HG02884 (cell line): ENCODE results near the gene OGFR.

ENCODE experiments used
- ATAC-seq: cut with Tn5 transposase; IDR thresholded peaks from one replicate; pipeline ENCODE4 v1.9.1; 2021; ENCODE audit warnings: mild to moderate bottlenecking, moderate library complexity; ENCODE audit not compliant: unreplicated experiment

Gene OGFR

DNA sequence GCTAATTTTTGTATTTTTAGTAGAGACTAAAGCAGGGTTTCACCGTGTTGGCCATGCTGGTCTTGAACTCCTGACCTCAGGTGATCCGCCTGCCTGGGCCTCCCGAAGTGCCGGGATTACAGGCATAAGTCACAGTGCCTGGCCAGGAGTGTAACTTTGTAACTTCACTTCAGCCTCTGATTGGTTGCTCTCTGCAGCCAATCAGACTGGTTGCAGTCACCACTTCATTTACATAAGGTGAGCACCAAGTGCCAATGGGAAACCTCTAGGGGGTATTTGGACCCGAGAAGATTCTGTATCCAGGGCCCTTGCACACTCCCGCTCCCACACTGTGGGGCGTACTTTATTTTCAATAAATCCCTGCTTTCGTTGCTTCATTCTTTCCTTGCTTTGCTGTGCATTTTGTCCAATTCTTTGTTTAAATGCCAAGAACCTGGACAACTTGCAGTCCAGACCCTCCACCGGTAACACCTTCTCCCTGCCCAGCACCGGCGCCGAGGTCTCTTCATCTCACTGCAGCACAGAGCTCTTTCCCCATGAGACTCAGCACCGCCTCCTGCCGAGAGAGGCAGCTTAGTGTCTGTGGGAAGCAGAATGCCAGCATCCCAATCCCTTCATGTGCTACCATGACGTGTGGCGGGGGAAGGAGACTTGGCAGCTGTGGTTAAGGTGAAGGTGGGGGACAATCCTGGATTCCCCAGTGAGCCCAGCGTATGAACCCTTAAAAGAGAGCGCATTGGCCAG lies 22.3 kb upstream of the OGFR start:
- ATAC-seq = no peak

DNA sequence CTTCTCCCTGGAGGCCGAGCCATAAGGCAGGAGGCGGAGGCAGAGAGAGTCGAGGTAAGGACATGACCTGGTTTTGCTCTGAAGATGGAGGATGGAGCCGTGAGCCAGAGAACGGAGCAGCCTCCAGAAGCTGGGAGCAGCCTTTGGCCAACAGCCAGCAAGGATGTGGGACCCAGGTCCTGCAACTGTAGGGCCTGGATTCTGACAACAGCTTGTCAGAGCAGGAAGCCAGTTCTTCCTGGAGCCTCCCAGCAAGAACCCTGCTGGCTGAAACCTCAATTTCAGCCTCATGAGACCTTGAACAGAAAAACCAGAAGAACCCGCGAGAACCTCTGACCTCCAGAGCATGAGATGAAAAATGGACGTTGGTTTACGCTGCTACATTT lies 21.7 kb upstream of the OGFR start:
- no peak for ATAC-seq

DNA sequence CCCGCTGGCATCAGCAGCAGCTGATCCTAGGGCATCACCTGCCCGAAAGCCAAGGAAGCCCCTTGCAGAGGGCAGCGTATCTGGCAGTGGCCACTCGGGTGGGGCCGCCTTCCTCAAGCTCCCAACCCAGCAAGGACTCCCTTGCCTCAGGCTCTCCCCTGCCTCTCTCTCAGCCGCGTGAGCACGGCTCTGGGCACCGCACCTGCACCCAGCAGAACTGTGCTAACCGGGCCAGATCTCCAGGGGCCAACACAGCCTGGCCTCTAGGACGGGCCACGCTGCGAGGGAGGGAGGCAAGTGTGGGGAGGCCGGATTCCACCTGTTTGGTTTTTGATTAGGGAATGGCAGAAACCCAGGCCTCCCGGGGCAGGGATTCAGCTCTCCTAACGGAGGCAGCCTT lies 20.1 kb upstream of the OGFR start:
- ATAC-seq = no peak

DNA sequence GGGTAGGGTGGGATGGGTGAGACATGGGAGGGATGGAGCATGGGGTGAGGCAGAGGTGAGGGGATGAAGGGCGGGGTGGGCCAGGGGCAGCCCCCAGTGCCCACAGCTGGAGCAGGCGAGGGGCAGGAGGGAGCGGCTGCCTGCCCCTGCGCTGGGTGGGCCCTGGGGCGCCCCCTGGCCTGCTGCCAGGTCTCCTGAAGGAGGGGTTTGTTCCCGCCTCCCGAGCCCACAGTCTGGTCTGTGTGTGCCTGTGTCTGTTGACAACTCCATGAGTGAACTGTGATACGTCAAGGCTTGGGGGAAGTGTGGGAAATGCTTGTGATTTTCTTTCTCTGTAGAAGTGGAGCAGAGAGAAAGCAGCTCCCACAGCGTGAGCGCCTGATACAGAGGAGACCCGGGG lies 19.2 kb upstream of the OGFR start:
- ATAC-seq = no peak

DNA sequence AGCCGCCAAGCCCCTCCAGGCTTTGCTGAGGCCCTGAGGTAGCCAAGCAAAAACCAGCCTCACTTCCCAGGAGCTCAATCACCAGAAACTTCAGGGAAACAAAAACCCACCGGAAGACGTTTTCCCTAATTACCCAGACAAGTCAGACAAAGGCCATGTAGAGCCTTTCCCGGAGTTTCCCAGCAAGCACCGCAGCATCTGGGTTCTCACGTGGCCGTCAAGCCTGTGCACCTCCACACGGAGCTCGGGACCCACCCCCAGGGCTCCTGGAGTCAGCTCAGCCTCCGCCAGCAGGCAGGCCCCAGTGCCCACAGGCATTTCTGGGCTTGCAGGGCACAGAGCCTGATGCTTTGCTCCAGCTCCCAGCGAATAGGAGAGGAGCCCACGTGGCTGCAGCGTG lies 18.5 kb upstream of the OGFR start:
- ATAC-seq = no peak

DNA sequence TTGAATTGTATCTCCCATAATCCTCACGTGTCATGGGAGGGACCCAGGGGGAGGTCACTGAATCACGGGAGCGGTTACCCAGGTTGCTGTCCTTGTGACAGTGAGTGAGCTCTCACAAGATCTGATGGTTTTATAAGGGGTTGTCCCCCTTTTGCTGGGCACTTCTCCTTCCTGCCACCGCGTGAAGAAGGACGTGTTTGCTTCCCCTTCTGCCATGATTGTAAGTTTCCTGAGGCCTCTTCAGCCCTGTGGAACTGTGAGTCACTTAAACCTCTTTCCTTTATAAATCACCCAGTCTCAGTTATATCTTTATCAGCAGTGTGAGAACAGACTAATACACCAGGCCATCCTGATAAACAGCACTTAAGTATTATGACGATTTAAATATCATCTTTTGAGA lies 17.3 kb upstream of the OGFR start:
- ATAC-seq = no peak

DNA sequence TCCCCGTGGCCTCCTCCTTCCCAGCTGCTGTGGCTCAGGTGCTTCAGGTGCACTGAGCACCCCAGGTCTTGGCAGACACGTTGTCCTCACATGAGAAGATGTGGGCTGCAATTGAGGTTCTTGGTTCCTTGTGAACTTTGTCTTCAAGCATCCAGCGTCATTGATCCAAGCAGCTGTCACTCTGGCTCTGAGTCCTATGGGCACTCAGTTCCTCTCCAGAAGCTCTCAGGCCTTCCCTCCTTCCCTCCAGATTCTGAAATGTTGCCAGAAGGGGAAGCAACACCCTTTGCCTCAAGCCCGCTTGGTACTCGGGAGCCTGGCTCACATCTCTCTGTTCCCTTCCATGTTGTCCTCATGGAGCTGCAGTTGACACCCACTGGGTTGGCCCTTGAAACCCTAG lies 16.8 kb upstream of the OGFR start:
- no peak for ATAC-seq

DNA sequence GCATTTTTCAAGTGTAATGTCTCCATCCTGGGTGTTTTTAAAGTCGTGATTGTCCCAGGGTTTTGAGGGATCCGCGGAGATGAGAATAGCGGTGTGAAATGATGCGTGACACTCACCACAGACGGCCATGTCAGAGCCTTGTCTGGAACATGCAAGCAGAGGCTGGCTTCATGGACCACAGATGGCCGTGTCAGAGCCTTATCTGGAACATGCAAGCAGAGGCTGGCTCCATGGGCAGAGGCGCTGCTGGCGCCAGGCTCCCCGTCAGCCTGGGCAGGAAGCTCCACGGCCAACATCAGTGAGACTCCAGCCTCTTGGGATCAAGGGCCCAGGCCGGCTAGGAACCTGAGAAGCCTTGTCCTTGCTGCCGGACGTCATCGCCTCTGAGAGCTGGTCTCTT lies 16.0 kb upstream of the OGFR start:
- no peak for ATAC-seq

DNA sequence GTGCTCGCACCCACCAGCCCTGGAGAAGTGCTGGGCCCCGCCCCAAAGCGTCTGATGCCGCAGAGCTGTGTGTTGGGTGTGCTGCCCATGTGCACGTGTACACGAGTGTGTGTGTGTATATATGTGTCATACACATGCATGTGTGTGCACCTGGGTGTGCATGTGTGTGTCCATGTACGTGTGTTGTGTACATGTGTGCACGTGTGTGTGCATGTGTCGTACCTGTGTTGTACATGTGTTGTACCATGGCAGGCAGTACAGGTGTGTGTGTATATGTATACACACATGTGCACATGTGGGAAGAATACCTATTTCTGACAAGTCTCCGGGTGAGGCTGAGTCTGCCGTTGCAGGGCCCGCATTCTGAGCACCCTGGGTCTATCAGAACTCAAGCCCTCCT lies 14.6 kb upstream of the OGFR start:
- ATAC-seq = no peak

DNA sequence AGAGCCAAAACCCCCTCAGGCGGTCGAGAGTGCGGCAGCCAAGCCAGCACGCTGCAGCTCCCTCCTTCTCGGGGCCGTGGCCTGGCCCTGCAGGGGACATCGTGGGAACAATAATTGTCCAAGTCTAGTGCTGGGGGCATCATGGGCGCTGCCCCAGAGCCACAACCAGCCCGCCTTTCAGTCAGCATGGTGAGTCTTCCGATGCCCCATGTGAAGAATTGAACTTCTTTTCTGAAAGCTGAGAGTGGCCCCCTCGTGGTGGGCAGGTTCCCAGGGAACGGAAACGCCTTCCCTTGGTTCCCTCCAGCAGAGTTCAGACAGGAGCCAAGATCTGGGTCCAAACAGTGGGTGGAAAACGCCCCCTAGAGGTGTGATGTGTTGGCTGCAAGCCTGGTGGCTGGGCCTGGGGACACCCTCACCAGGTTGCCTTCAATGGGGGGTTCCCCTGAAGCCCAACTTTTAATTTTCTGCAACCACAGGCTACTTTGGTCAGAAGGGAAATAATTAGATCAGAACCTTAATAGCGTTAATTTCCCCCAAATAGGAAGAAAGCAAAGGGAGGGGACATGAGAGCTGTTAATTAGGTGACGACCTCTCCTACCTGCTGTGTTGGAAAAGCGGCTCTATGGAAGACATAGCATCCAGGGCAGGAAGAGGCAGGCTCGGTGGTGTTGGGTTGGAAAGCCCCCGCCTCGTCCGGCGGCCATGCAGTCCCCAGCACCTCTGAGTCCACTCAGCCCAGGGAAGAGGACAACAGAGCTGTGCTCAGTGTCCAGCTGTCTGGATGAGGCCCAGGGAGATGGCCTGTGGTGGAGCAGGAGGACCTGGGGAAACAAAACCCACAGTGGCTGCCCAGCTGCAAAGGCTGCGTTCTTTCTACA lies 13.1 kb upstream of the OGFR start:
- no peak for ATAC-seq

DNA sequence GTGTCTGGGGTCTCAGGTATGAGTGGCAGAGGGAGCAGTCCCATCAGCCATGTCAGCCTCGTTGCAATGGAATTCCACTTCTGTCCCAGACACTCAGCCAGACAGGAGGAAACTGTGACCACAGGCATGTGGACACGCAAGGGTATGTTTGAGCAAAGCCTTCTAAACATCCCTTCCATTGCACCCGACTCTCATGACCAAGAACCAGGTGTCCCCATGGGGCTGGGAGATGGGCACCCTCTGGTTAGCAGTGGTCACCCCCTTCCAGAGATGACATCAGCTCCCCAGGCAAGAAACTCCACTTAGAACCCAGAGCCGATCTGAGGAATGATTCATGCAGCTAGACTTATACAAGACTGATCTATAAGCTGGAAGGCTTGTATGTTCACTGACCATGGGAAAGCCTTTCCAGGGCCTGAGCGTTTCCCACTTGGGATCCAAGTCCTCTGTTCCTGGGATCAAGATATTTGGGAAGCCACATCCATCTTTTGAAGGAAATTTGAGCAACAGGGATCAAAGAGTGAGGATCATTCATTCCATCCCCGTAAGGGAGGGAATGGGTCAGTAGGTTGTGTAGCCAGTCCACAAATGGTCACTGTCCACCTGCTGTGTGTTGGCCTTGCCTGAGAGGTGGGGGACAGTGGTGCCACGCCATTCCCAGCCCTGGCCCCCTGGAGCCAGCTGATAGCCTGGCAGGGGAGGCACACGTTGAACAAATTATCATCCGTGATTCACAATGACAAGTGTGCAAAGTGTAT lies 12.3 kb upstream of the OGFR start:
- ATAC-seq = no peak

DNA sequence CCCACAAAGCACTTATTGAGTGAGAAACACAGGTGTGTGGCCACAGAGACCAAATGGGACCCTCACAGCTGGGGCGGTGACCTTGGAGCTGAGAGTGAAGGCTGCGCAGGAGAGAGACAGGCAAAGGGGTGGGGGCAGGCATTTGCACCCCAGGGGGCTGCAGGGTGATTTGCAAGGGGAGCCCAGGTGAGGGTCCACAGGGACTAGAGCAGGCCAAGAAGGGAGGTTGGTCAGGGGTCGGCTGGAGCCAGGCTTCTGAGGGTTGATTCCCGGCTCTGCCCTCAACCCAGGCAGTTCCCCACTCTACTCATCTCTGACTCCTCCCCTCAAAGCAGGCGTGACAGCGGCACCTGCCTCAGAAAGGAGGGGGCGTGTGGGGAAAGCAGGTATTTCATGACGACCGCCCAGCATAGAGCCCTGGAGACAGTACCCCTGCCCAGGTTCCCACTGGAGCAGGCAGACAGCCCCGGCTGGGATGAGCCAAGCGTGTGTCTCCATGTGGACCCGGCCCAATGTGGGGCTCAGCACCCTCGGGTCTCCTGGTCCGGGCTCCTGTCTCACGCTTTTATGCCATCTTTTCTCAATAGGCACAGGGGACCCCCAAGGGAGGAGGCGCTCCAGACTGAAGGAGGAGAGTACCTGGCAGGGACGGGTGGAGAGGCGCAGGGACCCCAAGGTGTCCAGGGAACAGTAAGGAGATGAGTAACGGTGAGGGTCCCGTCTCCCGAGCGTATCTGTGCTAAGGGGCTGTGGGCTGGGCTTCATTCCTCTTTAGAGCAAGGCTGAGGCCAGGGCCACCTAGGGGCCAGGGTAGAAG lies 11.5 kb upstream of the OGFR start:
- ATAC-seq = no peak

DNA sequence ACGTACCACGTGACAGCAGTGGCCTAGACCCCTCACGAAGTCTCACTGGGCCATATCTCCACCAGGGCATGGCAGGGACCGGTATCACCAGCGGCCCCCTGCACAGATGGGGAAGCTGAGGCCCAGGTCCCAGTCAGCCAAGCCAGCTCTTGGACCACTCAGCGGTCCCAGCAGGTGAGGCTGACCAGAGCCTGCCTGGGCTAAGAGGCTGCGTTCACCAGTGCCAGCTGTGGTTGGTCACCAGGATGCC lies 11.0 kb upstream of the OGFR start:
- ATAC-seq = no peak

DNA sequence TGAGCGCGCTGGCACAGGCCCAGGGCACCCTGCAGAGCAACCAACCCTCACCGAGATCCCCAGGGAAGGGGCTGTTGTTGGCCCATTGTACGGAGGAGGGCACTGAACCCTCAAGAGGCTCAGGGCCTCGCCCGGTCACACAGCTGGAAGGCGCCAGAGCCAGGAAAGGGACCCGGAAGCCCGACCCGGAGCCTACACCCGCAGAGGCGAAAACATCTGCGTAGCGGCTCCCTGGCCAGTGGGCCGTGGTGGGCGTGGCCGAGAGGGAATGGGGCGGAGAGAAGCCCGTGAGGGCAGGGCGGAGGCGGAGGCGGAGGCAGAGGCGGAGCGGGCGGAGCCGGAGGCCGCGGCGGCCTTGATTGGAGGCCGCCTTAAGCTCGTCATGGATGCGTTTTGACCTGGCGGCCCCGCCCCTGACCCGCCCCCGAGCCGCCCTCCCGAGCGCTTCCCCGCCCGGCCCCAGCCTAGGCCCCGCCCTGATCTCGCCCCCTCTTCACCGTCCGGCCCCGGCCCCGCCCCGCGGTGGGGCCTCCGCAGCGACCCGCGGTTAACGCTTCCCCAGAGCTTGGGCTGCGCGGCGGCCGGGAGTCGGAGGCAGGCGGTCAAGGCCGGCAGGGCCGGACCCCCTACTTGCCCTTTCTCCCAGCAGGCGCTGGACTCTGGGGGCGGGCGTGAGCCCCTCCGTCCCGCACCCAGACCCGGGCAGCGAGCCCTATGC lies 10.5 kb upstream of the OGFR start:
- ATAC-seq = peak; percentile 60

DNA sequence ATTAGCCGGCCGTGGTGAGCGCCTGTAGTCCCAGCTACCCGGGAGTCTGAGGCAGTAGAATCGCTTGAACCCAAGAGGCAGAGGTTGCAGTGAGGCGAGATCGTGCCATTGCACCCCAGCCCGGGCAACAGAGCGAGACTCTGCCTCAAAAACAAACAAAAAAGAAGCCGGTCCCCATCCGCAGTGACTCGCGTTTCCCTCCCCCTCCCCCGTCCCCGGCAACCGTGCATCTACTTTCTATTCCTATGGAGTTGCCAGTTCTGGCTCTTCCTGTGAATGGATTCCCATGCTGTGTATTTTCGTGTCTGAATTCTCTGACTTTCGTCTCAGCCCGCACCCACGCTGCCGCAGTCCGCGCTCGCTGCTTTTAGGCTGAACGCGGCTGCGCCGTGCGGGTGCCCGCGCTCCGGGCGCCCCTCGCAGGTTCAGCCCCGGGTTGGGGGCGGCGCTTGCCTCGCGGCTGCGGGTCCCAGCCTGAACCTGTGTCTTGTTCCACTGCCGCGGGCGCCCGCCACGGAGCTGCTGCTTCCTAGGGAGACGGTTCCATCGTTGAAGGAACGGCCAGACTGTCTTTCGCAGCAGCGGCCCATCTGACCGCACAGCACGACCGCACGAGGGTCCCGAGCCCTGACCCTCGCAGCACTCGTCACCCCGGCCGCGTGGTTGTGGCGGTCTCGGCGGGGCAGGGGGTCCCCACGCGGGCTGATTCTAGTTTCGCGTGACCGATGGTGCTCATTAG lies 9.4 kb upstream of the OGFR start:
- ATAC-seq = no peak

DNA sequence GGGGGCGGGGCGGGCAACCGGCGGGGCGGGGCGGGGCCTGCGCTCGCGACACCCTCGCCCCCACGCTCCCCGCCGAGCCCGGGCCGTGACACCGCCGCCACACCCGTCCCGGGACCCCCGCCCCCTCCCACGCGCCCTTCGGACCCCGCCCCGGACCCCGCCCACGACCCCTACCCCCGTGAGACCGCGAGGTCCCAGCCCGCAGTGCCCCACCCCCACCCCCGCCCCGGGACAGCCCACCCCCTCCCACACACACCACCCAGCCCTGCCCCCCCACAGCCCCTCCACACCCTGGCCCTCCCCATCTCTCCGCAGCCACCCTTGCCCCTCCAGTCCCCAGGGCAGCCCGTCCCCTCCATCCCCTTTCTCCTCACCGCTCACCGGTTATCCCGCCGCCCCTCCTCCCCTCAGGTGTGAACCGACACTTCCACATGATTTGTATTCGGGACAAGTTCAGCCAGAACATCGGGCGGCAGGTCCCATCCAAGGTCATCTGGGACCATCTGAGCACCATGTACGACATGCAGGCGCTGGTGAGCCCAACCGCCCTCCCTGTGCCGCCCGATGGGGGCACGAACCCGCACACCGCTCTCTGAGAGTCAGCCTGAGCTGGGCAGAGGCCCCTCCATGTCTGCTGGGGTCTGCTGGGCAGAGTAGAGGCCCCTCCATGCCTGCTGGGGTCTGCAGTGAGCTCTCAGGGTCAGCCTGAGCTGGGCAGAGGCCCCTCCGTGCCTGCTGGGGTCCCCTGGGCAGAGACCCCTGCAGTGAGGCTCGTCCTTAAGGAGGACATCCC lies 7.7 kb upstream of the OGFR start:
- peak; percentile 11 for ATAC-seq

DNA sequence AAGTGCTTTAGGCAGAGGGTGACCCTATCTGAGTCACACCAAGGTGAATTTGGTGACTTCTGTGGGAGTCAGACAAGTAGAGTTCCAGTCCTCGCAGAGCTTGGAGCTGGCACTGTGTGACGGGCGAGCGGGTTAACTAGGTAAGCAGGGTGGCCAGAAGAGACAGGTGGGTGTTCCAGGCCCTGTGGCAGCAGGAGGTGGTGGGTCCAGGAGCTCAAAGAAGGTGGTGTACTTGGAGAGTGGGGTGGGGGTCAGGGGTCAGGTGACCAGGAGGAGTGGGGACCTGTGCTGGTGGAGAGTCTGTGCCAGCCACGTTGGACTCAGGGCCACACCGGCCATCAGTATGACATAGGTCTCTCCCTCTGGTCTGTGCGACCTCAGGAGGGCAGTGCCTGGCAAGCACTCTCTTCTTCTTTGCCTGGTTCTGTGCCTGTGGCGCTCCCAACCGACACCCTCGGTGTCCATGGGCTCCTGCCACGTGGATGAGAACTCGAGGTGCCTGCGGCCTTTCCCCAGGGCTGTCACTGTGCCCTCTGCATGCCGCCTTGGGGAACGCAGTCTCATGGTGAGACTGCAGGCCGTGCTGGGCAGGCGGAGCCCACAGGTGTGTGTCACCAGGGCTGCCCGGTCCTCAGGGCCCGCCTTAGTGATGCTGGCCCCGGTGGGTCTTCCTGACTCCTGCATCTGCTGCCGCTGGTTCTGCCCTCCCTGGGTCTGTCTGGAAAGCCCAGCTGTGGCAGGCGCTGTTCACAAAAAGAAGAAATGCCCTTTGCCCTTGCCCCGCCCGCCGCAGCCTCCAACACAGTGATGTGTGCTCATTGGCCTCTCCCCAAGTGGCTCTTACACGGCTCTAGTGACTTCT lies 6.7 kb upstream of the OGFR start:
- ATAC-seq = no peak

DNA sequence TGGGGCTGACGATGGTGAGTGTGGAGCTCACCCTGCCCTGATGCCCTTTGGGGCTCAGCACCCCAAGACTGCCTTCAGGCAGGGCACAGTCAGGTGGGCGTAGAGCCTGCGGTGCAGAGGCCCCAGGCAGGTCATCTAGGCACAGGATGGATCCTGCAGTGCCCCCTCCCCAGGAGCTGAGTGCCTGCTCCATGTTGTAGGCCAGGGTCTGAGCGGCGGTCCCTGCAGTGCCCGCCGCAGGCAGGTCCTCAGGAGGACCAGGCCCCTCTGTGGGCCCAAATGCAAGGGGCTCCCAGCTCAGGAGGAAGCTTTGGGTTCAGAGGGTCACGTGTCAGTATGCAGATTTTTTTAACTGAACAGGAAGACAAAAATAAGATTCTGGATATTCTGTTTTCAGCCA lies 5.6 kb upstream of the OGFR start:
- no peak for ATAC-seq
